Activated naive CD8-positive, alpha-beta T cell treated with anti-CD3 and anti-CD28 coated beads, Interleukin-2, amount 10 ng/mL, durations not matched to agents 7 days and 5 days (primary cell): ENCODE results near the gene LILRA2. TPM values are rescaled to one million over a fixed set of nuclear protein-coding genes. Genes with fewer than 3 reads are reported as not detected.
"Not testable (repeated sequence)": the region's sequence is repeated elsewhere in the genome, so short reads cannot be mapped to it uniquely, and the experiment has no call there.

Experiments used
- ATAC-seq: fragments of 150-1000 bp; cut with Tn5 transposase; one replicate; pipeline ENCODE4 v1.10.0; 2021; ENCODE audit warnings: low read depth, moderate library complexity
- POLR2A ChIA-PET: fragments of 350-600 bp; sonication (Branson Sonifier 250); formaldehyde crosslinking; loops from one replicate; lab custom pipeline; 2021; ENCODE audit warnings: antibody characterized with exemption; lab: Charles Lee
- DNase-seq: peaks from one replicate; pipeline ENCODE4 v3.0.0; 2021
- H3K27ac Mint-ChIP-seq: one replicate; pipeline ENCODE4 v1.8.0; 2022; ENCODE audit warnings: mild to moderate bottlenecking, mixed read lengths
- H3K27me3 Mint-ChIP-seq: one replicate; pipeline ENCODE4 v1.8.0; 2022; ENCODE audit warnings: mild to moderate bottlenecking, moderate library complexity, mixed read lengths
- H3K36me3 Mint-ChIP-seq: one replicate; pipeline ENCODE4 v1.8.0; 2021; ENCODE audit warnings: mild to moderate bottlenecking, mixed read lengths
- H3K4me1 Mint-ChIP-seq: one replicate; pipeline ENCODE4 v1.8.0; 2021; ENCODE audit warnings: mixed read lengths
- H3K4me3 Mint-ChIP-seq: one replicate; pipeline ENCODE4 v1.8.0; 2022; ENCODE audit warnings: mild to moderate bottlenecking, moderate library complexity, mixed read lengths
- H3K9me3 Mint-ChIP-seq: one replicate; pipeline ENCODE4 v1.8.0; 2021; ENCODE audit warnings: mixed read lengths
- total RNA-seq, 2 experiments: library from RNA; stranded (reverse); gene quantifications; one replicate each; pipeline ENCODE4 v1.2.3, GENCODE V29; 2021

Gene LILRA2
- total RNA-seq, 2 experiments from 2014 or later: 0.65 TPM; not detected in 1

DNA sequence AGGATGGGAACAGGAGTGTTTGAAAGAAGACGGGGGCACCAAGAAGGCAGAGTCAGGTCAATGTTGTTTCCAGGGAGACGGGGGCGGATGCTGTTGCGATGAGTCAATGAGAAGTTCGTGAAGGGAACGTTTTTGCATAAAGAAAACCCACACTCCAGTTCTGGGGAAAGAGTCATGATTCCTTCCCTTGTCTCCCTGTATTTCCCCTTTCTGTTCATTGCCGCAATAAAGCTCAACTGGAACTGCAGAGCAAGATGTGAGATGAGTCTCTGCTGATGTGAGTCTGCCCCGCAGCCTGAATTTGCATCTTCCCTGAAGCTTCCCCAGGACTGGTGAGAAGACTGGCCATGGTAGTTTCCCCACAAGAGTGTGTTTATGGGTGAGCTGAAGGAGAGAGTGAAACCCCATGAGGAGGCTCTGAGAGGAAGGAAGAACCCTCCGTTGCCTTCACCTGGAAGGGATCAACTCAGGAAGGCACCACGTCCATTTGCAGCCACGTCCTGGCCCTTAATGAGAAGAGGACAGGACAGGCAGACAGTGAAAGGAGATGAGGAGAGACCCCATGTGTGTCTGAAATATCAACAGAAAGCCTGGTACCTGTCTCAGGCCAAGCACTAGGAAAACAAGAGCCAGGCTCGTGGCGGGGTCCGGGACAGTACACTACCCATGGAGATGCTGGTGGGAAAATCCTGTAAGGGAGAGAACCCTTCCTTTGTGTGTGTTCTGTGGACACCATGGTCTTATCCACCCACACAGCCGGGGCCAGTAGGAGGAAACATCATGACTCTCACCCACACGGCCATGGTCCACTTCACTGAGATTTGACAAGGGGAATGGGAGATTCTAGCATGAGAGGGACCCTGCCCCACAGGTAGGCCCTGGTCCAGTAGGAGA is 33.5 kb downstream of the LILRA2 start:
- POLR2A ChIA-PET: no interaction called here
- Mint-ChIP-seq H3K9me3 (peaks cover 6% of the 10 kb centered on the region), H3K27me3 (no peaks in the 10 kb centered on the region), H3K27ac (no peak overlapping the region), H3K4me3 (no peak overlapping the region), H3K4me1 (no peaks in the 10 kb centered on the region), H3K36me3 (no peaks in the 10 kb centered on the region)
- DNase-seq (no peak), ATAC-seq (no peak)

DNA sequence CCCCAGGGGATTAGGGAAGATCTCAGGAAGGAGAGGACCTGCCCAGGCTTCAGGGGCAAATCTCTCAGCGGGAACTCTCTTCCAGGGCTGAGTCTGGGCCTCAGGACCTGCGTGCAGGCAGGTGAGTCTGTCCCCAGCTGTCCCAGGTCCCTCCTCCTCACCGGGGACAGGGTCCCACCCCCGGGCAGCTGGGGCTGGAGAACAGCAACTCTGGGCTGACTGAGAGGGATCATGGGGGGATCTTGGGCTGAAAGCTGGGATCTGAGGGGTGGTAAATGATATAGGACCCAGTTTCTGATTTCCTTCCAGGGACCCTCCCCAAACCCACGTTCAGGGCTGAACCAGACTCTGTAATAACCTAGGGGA is 34.2 kb downstream of the LILRA2 start:
- Mint-ChIP-seq H3K36me3 (no peaks in the 10 kb centered on the region), H3K4me1 (no peaks in the 10 kb centered on the region), H3K27ac (no peak overlapping the region), H3K4me3 (no peak overlapping the region), H3K27me3 (no peaks in the 10 kb centered on the region), H3K9me3 (peaks cover 6% of the 10 kb centered on the region)
- POLR2A ChIA-PET: no interaction called here
- DNase-seq (no peak), ATAC-seq (no peak)

DNA sequence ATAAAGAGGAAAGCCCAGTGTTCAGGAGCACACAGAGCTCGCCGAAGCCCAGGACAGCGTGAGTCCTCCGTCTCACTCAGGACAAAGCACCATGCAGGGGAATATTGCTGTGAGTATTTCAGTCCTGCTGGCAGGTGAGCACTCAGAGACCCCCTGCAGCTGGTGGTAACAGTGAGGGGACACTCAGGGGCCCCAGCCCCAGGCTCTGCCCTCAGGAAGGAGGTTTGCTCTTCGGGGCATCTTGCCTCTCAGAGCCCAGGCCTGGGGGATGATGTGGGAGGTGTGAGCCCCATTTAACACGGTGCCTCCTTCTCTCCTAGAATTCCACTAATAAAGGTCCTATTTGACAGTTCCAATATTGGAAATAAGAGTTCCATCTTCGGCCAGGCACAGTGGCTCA is 34.6 kb downstream of the LILRA2 start:
- POLR2A ChIA-PET: no interaction called here
- Mint-ChIP-seq H3K4me3 (no peak overlapping the region), H3K4me1 (no peaks in the 10 kb centered on the region), H3K9me3 (peaks cover 6% of the 10 kb centered on the region), H3K27ac (no peak overlapping the region), H3K36me3 (no peaks in the 10 kb centered on the region), H3K27me3 (no peaks in the 10 kb centered on the region)
- ATAC-seq (no peak), DNase-seq (no peak)

DNA sequence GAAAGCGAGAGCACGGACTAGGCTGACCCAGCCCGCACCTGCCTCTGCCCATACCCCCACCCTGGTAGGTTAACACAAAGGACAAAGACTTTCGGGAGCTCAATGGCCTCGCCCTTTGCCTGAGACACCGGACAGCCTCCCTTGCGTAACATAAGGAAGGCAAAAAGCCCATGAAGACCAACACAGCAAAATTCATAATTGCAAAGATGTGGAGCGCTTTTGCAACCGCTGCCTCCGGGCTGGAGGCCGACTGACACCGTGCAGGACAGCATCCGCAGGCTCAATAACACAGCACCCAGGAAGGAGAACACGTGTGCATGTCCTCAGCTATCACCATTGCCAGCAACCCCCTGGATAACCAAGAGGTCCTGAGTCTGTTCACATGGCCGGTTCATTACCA is 35.2 kb downstream of the LILRA2 start:
- POLR2A ChIA-PET: no interaction called here
- H3K4me3 Mint-ChIP-seq: no peak overlapping the region
- no peak for DNase-seq
- H3K4me1 Mint-ChIP-seq: no peaks in the 10 kb centered on the region
- H3K36me3 Mint-ChIP-seq: no peaks in the 10 kb centered on the region
- no peaks in the 10 kb centered on the region for H3K27me3 Mint-ChIP-seq
- no peak overlapping the region for H3K27ac Mint-ChIP-seq
- peaks cover 8% of the 10 kb centered on the region for H3K9me3 Mint-ChIP-seq
- no peak for ATAC-seq

DNA sequence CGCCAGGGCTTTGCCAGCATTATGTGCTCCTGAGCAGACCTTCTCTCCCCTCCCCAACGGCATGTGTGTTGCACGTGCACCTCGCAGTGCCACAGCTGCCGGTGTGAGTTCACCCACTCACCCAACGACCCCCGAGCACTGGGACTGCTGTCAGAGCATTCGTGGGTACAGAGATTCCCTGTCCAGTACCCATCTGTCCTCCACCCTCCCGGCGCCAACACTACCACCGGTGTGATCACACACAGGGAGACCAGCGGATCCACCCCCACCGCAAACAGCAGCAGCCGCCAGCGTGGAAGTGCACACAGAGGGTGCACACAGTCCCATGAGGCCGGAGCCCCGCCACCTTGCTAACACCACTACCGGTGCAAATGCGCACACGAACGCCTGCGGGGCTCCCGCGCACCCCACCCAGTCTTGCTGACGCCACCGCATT is 35.8 kb downstream of the LILRA2 start:
- POLR2A ChIA-PET: no interaction called here
- DNase-seq (no peak), ATAC-seq (no peak)
- peaks cover 11% of the 10 kb centered on the region for H3K9me3 Mint-ChIP-seq
- no peak overlapping the region for H3K4me3 Mint-ChIP-seq
- peaks cover 3% of the 10 kb centered on the region for H3K27me3 Mint-ChIP-seq
- H3K36me3 Mint-ChIP-seq: no peaks in the 10 kb centered on the region
- H3K4me1 Mint-ChIP-seq: no peaks in the 10 kb centered on the region
- H3K27ac Mint-ChIP-seq: no peak overlapping the region

DNA sequence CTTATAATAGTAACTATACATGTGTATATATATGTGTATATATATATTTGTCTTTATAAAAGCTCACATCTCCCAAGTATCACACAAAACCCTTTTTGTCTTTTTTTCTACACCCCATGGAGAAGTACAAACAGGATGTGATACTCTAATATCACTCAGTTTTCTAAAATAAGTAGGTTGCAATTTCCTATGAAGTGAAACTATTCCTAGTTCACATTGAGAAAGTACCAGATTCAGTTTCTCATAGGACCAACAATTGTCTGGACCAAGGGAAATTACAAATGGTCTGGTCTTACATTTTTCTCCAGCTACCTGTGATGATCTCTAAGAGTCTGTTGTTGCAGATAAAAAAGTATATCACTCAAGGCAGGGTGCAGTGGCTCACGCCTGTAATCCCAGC is 38.8 kb downstream of the LILRA2 start:
- ATAC-seq (no peak), DNase-seq (no peak)
- Mint-ChIP-seq H3K27me3 (peaks cover 17% of the 10 kb centered on the region), H3K9me3 (peaks cover 11% of the 10 kb centered on the region), H3K36me3 (no peaks in the 10 kb centered on the region), H3K4me1 (peaks cover 3% of the 10 kb centered on the region), H3K4me3 (no peak overlapping the region), H3K27ac (no peak overlapping the region)
- POLR2A ChIA-PET: no interaction called here

DNA sequence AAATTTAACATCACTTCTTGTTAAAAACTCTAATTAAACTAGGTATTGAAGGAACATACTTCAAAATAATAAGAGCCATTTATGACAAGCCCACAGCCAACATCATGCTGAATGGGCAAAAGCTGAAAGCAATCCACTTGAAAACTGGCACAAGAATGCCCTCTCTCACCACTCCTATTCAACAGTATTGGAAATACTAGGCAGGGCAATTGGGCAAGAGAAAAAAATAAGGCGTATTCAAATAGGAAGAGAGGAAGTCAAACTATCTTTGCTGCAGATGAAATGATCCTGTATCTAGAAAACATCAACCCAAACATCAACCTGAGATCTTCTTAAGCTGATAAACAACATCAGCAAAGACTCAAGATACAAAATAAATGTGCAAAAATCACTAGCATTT is 41.1 kb downstream of the LILRA2 start:
- no peaks in the 10 kb centered on the region for H3K36me3 Mint-ChIP-seq
- H3K27me3 Mint-ChIP-seq: peaks cover 21% of the 10 kb centered on the region
- DNase-seq: no peak
- H3K27ac Mint-ChIP-seq: no peak overlapping the region
- H3K4me3 Mint-ChIP-seq: no peak overlapping the region
- POLR2A ChIA-PET: no interaction called here
- ATAC-seq: no peak
- peaks cover 9% of the 10 kb centered on the region for H3K9me3 Mint-ChIP-seq
- H3K4me1 Mint-ChIP-seq: peaks cover 3% of the 10 kb centered on the region

DNA sequence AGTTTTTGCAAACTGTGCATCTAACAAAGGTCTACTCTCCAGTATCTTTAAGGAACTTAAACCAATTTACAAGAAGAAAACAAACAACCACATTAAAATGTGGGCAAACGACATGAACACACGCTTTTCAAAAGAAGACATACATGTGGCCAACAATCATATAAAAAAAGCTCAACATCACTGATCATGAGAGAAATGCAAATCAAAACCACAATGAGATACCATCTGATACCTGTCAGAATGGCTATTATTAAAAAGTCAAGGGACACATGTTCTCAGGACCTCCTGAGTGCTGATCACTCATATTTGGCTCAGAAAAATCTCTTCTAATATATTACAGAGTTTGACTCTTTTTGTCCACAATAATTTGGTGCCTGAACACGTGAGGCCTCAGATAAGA is 42.5 kb downstream of the LILRA2 start:
- no peak for DNase-seq
- ATAC-seq: no peak
- no peak overlapping the region for H3K27ac Mint-ChIP-seq
- peaks cover 3% of the 10 kb centered on the region for H3K4me1 Mint-ChIP-seq
- peaks cover 26% of the 10 kb centered on the region for H3K27me3 Mint-ChIP-seq
- no peak overlapping the region for H3K4me3 Mint-ChIP-seq
- no peaks in the 10 kb centered on the region for H3K36me3 Mint-ChIP-seq
- peaks cover 7% of the 10 kb centered on the region for H3K9me3 Mint-ChIP-seq
- POLR2A ChIA-PET: no interaction called here

DNA sequence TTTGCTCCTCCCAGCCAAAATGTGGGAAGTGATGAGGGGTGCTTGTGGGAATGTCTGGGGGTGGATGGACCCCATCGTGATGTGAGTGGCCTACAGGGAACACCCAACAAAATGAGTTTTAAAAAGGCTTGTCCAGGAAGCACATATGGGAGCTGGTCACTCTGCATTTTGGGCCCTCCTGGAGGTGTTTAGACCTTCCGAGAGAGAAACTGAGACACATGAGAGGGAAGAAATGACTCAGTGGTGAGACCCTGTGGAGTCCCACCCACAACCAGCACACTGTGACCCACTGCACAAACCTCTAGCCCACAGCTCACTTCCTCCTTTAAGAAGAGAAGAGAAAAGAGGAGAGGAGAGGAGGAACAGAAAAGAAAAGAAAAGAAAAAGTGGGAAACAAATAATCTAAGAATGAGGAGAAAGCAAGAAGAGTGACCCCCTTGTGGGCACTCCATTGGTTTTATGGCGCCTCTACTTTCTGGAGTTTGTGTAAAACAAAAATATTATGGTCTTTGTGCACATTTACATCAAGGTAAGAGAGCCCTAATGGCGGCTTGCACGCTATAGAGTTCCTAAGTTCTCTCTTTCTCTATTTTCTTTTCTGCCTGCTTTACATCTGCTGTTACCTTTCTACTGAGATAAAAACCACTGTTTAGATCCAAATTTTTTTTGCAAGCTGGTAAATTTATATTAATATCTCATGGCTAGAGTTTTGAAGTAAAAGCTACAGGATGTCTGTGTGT is 43.4 kb downstream of the LILRA2 start:
- POLR2A ChIA-PET: no interaction called here
- peaks cover 36% of the 10 kb centered on the region for H3K27me3 Mint-ChIP-seq
- H3K4me3 Mint-ChIP-seq: no peak overlapping the region
- DNase-seq (no peak), ATAC-seq (no peak)
- peaks cover 3% of the 10 kb centered on the region for H3K4me1 Mint-ChIP-seq
- no peak overlapping the region for H3K27ac Mint-ChIP-seq
- H3K9me3 Mint-ChIP-seq: peaks cover 5% of the 10 kb centered on the region
- H3K36me3 Mint-ChIP-seq: no peaks in the 10 kb centered on the region

DNA sequence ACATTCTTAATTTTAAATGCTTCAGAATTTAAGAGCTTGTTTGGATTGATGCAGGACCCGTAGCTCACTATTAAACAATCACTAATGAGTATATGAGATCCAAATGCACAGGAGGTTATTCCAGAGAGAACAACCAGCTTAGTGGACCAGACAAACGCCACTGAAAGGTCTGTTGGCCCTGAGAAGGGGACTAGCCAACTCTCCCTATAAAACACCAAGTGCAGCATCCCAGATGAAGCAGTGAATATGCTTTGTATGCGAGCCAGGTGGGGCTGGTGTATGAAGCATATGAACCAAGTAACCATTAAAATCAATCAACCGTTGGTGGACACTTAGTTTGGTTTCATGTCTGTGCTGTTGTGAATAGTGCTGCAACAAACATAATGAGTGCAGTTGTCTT is 46.9 kb downstream of the LILRA2 start:
- no peak for ATAC-seq
- H3K36me3 Mint-ChIP-seq: no peaks in the 10 kb centered on the region
- no peaks in the 10 kb centered on the region for H3K9me3 Mint-ChIP-seq
- no peak for DNase-seq
- no peak overlapping the region for H3K27ac Mint-ChIP-seq
- peaks cover 40% of the 10 kb centered on the region for H3K27me3 Mint-ChIP-seq
- POLR2A ChIA-PET: no interaction called here
- no peak overlapping the region for H3K4me3 Mint-ChIP-seq
- peaks cover 3% of the 10 kb centered on the region for H3K4me1 Mint-ChIP-seq

DNA sequence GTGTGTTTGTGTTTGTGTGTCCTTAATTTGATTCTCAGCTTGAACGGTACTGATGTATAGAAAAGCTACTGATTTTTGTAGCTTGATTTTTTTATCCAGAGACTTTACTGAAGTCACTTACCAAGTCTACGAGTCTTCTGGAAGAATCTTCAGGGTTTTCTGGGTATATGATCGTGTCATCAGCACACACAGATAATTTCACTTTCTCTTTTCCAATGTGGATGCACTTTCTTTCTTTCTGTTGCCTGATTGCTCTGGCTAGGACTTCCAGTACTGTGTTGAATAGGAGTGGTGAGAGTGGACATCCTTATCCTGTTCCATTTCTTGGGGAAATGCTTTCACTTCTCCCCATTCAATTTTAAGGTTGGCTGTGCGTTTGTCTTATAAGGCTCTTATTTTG is 48.8 kb downstream of the LILRA2 start:
- Mint-ChIP-seq H3K27me3 (peaks cover 33% of the 10 kb centered on the region), H3K9me3 (no peaks in the 10 kb centered on the region), H3K27ac (no peak overlapping the region), H3K36me3 (no peaks in the 10 kb centered on the region), H3K4me3 (no peak overlapping the region), H3K4me1 (no peaks in the 10 kb centered on the region)
- POLR2A ChIA-PET: no interaction called here
- ATAC-seq: no peak
- DNase-seq: no peak

DNA sequence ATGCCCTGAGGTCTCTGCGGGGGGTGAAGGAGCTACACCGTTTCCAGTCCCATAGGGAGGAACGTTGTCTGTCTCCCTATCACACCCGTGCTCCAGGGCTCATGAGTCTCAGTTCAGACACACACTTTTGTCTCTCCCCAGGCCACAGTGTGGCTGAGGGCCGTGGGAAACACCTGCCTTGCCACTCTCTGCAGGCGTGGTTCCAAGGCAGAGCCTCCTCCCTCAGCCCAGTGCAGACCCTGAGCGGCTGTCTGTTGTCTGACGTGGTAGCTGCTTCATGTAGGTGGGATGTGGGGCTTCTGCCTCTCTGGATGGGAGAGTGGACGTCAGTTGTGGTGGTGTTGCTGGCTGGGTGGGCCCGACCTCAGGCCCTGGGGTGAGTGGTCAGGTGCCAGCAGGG is 50.6 kb downstream of the LILRA2 start:
- H3K36me3 Mint-ChIP-seq, DNase-seq, H3K4me3 Mint-ChIP-seq, ATAC-seq, H3K27ac Mint-ChIP-seq, POLR2A ChIA-PET, H3K9me3 Mint-ChIP-seq, H3K4me1 Mint-ChIP-seq: not testable (repeated sequence)
- H3K27me3 Mint-ChIP-seq: peaks cover 29% of the 10 kb centered on the region

DNA sequence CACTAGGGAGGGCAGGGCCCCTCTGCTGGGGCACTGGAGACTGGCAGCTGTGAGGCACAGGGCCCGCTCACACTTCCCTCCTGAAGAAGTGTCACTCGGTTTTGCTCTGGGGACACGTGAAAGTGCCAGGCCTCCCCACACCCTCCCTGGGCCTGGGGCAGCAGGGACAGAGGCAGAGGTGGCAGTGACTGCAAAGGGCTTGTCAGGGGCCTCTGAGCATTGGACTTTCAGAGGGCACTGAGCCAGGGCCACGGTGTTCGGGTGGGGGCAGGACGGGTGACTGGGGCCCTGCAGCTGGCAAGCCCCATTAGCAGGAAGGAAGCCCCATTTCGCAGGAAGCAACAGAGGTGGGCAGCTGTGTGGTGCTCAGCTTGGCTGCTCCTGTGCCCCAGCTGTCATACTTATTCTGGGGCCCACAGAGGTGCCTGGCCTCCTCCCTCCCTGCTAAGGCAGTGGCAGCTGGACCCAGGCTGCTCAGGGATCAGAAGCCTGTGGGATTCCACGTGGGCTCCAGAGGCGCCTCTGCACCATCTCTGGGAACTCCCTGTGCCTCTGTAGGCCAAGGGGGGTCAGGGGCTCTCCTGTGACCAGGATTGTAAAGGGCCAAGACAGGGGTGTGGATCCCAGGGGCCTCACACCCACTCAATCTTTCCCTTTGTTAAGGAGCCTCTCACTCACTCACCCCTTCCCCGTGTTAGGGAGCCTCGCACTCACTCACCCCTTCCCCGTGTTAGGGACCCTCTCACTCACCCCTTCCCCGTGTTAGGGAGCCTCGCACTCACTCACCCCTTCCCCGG is 51.5 kb downstream of the LILRA2 start:
- H3K9me3 Mint-ChIP-seq, H3K36me3 Mint-ChIP-seq, H3K4me3 Mint-ChIP-seq, H3K4me1 Mint-ChIP-seq, DNase-seq, H3K27ac Mint-ChIP-seq, POLR2A ChIA-PET: not testable (repeated sequence)
- H3K27me3 Mint-ChIP-seq: peaks cover 30% of the 10 kb centered on the region
- ATAC-seq: peak; percentile 26
